GM23338 (cell line): ENCODE data around the gene BNC2. TPM values are rescaled to one million over a fixed set of nuclear protein-coding genes. Genes with fewer than 3 reads are reported as not detected.
A peak's percentile ranks its signal among the peaks of the same experiment; 100 is the strongest.

Experiments
- ATAC-seq: fragments of 200-7000 bp; cut with Tn5 transposase; 3 replicates; pipeline ENCODE4 v1.9.1; 2020
- DNase-seq: peaks from one replicate; pipeline ENCODE4 v3.0.0-alpha.2; 2015; ENCODE audit warnings: low spot score
- H2AFZ ChIP-seq: fragments of 200-600 bp; sonication (generic); 2 replicates; pipeline ENCODE4 v1.8.0; 2016; ENCODE audit warnings: antibody characterized with exemption, mild to moderate bottlenecking, moderate library complexity
- H3F3A ChIP-seq: fragments of 200-600 bp; sonication (generic); replicated peaks from 2 replicates; pipeline ENCODE4 v1.8.0; 2017; ENCODE audit warnings: antibody characterized with exemption, mixed run types, low read depth
- H3K27ac ChIP-seq: fragments of 200-600 bp; sonication (generic); 2 replicates; pipeline ENCODE4 v1.6.1; 2016; ENCODE audit warnings: low read depth
- H3K27me3 ChIP-seq: fragments of 200-600 bp; sonication (generic); 2 replicates; pipeline ENCODE4 v1.8.0; 2016; ENCODE audit warnings: mild to moderate bottlenecking, mixed run types, moderate library complexity; ENCODE audit not compliant: insufficient read depth
- H3K36me3 ChIP-seq: fragments of 200-600 bp; sonication (generic); 2 replicates; pipeline ENCODE4 v1.8.0; 2016; ENCODE audit warnings: mild to moderate bottlenecking; ENCODE audit not compliant: insufficient read depth
- H3K4me1 ChIP-seq: fragments of 200-600 bp; sonication (generic); 2 replicates; pipeline ENCODE4 v1.8.0; 2016; ENCODE audit warnings: mild to moderate bottlenecking, moderate library complexity; ENCODE audit not compliant: insufficient read depth
- H3K4me2 ChIP-seq: fragments of 200-600 bp; sonication (generic); 2 replicates; pipeline ENCODE4 v1.7.1; 2017; ENCODE audit warnings: mixed run types
- H3K4me3 ChIP-seq: fragments of 200-600 bp; sonication (generic); 2 replicates; pipeline ENCODE4 v1.6.1; 2016; ENCODE audit warnings: mixed run types
- H3K79me2 ChIP-seq: fragments of 200-600 bp; sonication (generic); replicated peaks from 2 replicates; pipeline ENCODE4 v1.8.0; 2017; ENCODE audit warnings: mild to moderate bottlenecking; ENCODE audit not compliant: insufficient read depth
- H3K9me2 ChIP-seq: fragments of 200-600 bp; sonication (generic); 2 replicates; pipeline ENCODE4 v1.8.0; 2017; ENCODE audit not compliant: insufficient read depth
- H4K20me1 ChIP-seq: fragments of 200-600 bp; sonication (generic); replicated peaks from 2 replicates; pipeline ENCODE4 v1.8.0; 2017; ENCODE audit warnings: mild to moderate bottlenecking; ENCODE audit not compliant: insufficient read depth
- H3K27ac Mint-ChIP-seq: 2 replicates; pipeline ENCODE4 v1.8.0; 2020; ENCODE audit warnings: inconsistent platforms, mild to moderate bottlenecking, moderate library complexity, mixed read lengths
- H3K27me3 Mint-ChIP-seq: 3 replicates; pipeline ENCODE4 v1.8.0; 2022; ENCODE audit warnings: low read depth, mild to moderate bottlenecking, moderate library complexity, mixed read lengths, inconsistent platforms; ENCODE audit not compliant: insufficient read depth, poor library complexity
- H3K36me3 Mint-ChIP-seq: 3 replicates; pipeline ENCODE4 v1.8.0; 2021; ENCODE audit warnings: low read depth, mild to moderate bottlenecking, inconsistent platforms, moderate library complexity, mixed read lengths
- H3K4me1 Mint-ChIP-seq: 3 replicates; pipeline ENCODE4 v1.8.0; 2020; ENCODE audit warnings: mild to moderate bottlenecking, inconsistent platforms, mixed read lengths
- H3K4me3 Mint-ChIP-seq: 3 replicates; pipeline ENCODE4 v1.8.0; 2021; ENCODE audit warnings: moderate library complexity, mild to moderate bottlenecking, inconsistent platforms, mixed read lengths
- H3K9me3 Mint-ChIP-seq: 3 replicates; pipeline ENCODE4 v1.8.0; 2020; ENCODE audit warnings: moderate library complexity, mild to moderate bottlenecking, inconsistent platforms, mixed read lengths
- CREB1 ChIP-seq: fragments of 250-450 bp; sonication (Bioruptor Pico); IDR thresholded peaks from 2 replicates; pipeline ENCODE4 v1.5.0; 2020; ENCODE audit warnings: low read depth, mild to moderate bottlenecking, moderate library complexity
- ETS1 ChIP-seq: IDR thresholded peaks from 2 replicates; pipeline ENCODE4 v1.6.1; 2016; ENCODE audit warnings: antibody characterized with exemption
- EZH2 ChIP-seq: fragments of 200-600 bp; sonication (generic); IDR thresholded peaks from one replicate; pipeline ENCODE4 v1.8.0; 2017; ENCODE audit warnings: antibody characterized with exemption, mild to moderate bottlenecking, low read depth; ENCODE audit not compliant: unreplicated experiment
- EZH2phosphoT487 ChIP-seq: fragments of 200-600 bp; sonication (generic); IDR thresholded peaks from one replicate; pipeline ENCODE4 v1.8.1; 2018; ENCODE audit warnings: antibody characterized with exemption; ENCODE audit not compliant: unreplicated experiment
- JUNB ChIP-seq: IDR thresholded peaks from one replicate; pipeline ENCODE4 v1.6.1; 2016; ENCODE audit warnings: antibody characterized with exemption; ENCODE audit not compliant: unreplicated experiment
- NANOG ChIP-seq: IDR thresholded peaks from 2 replicates; pipeline ENCODE4 v1.6.1; 2016; ENCODE audit warnings: antibody characterized with exemption, borderline replicate concordance
- POLR2AphosphoS5 ChIP-seq: IDR thresholded peaks from 2 replicates; pipeline ENCODE4 v1.6.1; 2016; ENCODE audit warnings: antibody characterized with exemption, low read depth
- STAT1 ChIP-seq: IDR thresholded peaks from one replicate; pipeline ENCODE4 v1.6.1; 2016; ENCODE audit warnings: antibody characterized with exemption; ENCODE audit not compliant: unreplicated experiment
- ZNF114 ChIP-seq: fragments of 250-450 bp; sonication (Bioruptor Pico); IDR thresholded peaks from 2 replicates; pipeline ENCODE4 v1.5.0; 2020; ENCODE audit warnings: mild to moderate bottlenecking, moderate library complexity
- ZNF331 ChIP-seq: fragments of 250-450 bp; sonication (Bioruptor Pico); IDR thresholded peaks from 2 replicates; pipeline ENCODE4 v1.5.0; 2020; ENCODE audit warnings: low read depth, mild to moderate bottlenecking, moderate library complexity
- polyA plus RNA-seq: library from polyadenylated mRNA; unstranded; fragments of >200 nt; fragmentation: Nextera tagmentation; extraction: Ambion mirVana; gene quantifications from 2 replicates; pipeline ENCODE4 v1.2.1, GENCODE V29; 2016
- total RNA-seq: library from RNA; depleted of rRNA; stranded (reverse); fragments of >200 nt; shearing (Covaris generic); gene quantifications from 2 replicates; pipeline ENCODE4 v1.2.3, GENCODE V29; 2014
- TF ChIP-seq, protein P1 (sequence below): fragments of 250-450 bp; sonication (Bioruptor Pico); IDR thresholded peaks from 2 replicates; pipeline ENCODE4 v1.5.0; 2020; ENCODE audit warnings: mild to moderate bottlenecking, moderate library complexity
- TF ChIP-seq, protein P2 (sequence below): IDR thresholded peaks from one replicate; pipeline ENCODE4 v1.6.1; 2018; ENCODE audit warnings: antibody characterized with exemption; ENCODE audit not compliant: unreplicated experiment
- TF ChIP-seq, protein P3 (sequence below), 2 experiments: fragments of 200-600 bp in 1 of 2; sonication (generic) in 1 of 2; conservative IDR thresholded peaks; 2 replicates each; pipeline versions ENCODE4 v1.5.1 to v1.6.1; 2016 to 2017; ENCODE audit warnings: antibody characterized with exemption in 2 of 2, low read depth in 2 of 2, mild to moderate bottlenecking in 2 of 2, moderate library complexity in 1 of 2

BNC2 gene
- total and polyA plus RNA-seq, 2 experiments from 2014 or later, result 12.7 to 13.2 TPM

DNA sequence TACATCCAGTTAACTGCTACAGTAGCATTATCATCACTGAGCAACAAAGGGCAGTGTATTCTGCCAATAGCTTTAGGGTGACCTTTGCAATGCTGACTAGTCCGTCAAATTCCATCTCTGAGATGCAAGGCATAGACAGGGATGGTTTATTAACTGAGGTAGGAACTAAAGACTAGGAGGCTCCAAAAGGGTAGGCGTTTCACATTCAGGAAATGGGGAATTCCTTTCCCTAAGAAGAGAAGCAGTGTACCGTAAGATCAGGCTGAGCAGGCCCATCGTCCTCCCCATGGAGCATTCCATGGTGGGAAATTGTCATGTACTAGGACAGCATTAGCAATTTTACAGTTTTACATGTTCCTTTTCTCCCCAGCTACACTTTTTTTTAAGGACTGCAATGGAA is 157.7 kb downstream of the BNC2 start:
- H3K4me3 Mint-ChIP-seq, result no peak overlapping the region
- ATAC-seq, result peak; percentile 18
- Histone ChIP-seq H3K79me2 (0 out of 2 replicates have a peak, but pooled peaks cover 3% of the 10 kb centered on the region), H4K20me1 (no peaks in the 10 kb centered on the region), H2AFZ (no peak overlapping the region), H3K36me3 (no peaks in the 10 kb centered on the region), H3K4me2 (peak overlapping the region; percentile 54; the same call in 1 of the 2 replicates), H3F3A (peaks cover 6% of the 10 kb centered on the region), H3K4me1 (peaks cover 82% of the 10 kb centered on the region), H3K27me3 (no peaks in the 10 kb centered on the region), H3K9me2 (no peaks in the 10 kb centered on the region), H3K27ac (peak overlapping the region; percentile 93), H3K4me3 (no peak overlapping the region)
- no peak for DNase-seq
- H3K27ac Mint-ChIP-seq, result peak overlapping the region; percentile 25
- peaks cover 3% of the 10 kb centered on the region for H3K27me3 Mint-ChIP-seq
- no peak for TF ChIP-seq ZNF114 (CRISPR knock-in tag)
- TF ChIP-seq JUNB, result no peak
- TF ChIP-seq EZH2, result no peak
- no peak for TF ChIP-seq CREB1 (CRISPR knock-in tag)
- no peak for TF ChIP-seq POLR2AphosphoS5
- no peak for TF ChIP-seq ETS1
- no peak for TF ChIP-seq ZNF331
- TF ChIP-seq EZH2phosphoT487, result no peak
- TF ChIP-seq, protein P1, sequence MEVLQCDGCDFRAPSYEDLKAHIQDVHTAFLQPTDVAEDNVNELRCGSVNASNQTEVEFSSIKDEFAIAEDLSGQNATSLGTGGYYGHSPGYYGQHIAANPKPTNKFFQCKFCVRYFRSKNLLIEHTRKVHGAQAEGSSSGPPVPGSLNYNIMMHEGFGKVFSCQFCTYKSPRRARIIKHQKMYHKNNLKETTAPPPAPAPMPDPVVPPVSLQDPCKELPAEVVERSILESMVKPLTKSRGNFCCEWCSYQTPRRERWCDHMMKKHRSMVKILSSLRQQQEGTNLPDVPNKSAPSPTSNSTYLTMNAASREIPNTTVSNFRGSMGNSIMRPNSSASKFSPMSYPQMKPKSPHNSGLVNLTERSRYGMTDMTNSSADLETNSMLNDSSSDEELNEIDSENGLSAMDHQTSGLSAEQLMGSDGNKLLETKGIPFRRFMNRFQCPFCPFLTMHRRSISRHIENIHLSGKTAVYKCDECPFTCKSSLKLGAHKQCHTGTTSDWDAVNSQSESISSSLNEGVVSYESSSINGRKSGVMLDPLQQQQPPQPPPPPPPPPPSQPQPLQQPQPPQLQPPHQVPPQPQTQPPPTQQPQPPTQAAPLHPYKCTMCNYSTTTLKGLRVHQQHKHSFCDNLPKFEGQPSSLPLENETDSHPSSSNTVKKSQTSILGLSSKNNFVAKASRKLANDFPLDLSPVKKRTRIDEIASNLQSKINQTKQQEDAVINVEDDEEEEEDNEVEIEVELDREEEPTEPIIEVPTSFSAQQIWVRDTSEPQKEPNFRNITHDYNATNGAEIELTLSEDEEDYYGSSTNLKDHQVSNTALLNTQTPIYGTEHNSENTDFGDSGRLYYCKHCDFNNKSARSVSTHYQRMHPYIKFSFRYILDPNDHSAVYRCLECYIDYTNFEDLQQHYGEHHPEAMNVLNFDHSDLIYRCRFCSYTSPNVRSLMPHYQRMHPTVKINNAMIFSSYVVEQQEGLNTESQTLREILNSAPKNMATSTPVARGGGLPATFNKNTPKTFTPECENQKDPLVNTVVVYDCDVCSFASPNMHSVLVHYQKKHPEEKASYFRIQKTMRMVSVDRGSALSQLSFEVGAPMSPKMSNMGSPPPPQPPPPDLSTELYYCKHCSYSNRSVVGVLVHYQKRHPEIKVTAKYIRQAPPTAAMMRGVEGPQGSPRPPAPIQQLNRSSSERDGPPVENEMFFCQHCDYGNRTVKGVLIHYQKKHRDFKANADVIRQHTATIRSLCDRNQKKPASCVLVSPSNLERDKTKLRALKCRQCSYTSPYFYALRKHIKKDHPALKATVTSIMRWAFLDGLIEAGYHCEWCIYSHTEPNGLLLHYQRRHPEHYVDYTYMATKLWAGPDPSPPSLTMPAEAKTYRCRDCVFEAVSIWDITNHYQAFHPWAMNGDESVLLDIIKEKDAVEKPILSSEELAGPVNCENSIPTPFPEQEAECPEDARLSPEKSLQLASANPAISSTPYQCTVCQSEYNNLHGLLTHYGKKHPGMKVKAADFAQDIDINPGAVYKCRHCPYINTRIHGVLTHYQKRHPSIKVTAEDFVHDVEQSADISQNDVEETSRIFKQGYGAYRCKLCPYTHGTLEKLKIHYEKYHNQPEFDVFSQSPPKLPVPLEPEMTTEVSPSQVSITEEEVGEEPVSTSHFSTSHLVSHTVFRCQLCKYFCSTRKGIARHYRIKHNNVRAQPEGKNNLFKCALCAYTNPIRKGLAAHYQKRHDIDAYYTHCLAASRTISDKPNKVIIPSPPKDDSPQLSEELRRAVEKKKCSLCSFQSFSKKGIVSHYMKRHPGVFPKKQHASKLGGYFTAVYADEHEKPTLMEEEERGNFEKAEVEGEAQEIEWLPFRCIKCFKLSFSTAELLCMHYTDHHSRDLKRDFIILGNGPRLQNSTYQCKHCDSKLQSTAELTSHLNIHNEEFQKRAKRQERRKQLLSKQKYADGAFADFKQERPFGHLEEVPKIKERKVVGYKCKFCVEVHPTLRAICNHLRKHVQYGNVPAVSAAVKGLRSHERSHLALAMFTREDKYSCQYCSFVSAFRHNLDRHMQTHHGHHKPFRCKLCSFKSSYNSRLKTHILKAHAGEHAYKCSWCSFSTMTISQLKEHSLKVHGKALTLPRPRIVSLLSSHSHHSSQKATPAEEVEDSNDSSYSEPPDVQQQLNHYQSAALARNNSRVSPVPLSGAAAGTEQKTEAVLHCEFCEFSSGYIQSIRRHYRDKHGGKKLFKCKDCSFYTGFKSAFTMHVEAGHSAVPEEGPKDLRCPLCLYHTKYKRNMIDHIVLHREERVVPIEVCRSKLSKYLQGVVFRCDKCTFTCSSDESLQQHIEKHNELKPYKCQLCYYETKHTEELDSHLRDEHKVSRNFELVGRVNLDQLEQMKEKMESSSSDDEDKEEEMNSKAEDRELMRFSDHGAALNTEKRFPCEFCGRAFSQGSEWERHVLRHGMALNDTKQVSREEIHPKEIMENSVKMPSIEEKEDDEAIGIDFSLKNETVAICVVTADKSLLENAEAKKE (CRISPR knock-in tag), result no peak
- TF ChIP-seq, protein P2, sequence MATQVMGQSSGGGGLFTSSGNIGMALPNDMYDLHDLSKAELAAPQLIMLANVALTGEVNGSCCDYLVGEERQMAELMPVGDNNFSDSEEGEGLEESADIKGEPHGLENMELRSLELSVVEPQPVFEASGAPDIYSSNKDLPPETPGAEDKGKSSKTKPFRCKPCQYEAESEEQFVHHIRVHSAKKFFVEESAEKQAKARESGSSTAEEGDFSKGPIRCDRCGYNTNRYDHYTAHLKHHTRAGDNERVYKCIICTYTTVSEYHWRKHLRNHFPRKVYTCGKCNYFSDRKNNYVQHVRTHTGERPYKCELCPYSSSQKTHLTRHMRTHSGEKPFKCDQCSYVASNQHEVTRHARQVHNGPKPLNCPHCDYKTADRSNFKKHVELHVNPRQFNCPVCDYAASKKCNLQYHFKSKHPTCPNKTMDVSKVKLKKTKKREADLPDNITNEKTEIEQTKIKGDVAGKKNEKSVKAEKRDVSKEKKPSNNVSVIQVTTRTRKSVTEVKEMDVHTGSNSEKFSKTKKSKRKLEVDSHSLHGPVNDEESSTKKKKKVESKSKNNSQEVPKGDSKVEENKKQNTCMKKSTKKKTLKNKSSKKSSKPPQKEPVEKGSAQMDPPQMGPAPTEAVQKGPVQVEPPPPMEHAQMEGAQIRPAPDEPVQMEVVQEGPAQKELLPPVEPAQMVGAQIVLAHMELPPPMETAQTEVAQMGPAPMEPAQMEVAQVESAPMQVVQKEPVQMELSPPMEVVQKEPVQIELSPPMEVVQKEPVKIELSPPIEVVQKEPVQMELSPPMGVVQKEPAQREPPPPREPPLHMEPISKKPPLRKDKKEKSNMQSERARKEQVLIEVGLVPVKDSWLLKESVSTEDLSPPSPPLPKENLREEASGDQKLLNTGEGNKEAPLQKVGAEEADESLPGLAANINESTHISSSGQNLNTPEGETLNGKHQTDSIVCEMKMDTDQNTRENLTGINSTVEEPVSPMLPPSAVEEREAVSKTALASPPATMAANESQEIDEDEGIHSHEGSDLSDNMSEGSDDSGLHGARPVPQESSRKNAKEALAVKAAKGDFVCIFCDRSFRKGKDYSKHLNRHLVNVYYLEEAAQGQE, result no peak
- TF ChIP-seq NANOG, result no peak
- TF ChIP-seq, protein P3, sequence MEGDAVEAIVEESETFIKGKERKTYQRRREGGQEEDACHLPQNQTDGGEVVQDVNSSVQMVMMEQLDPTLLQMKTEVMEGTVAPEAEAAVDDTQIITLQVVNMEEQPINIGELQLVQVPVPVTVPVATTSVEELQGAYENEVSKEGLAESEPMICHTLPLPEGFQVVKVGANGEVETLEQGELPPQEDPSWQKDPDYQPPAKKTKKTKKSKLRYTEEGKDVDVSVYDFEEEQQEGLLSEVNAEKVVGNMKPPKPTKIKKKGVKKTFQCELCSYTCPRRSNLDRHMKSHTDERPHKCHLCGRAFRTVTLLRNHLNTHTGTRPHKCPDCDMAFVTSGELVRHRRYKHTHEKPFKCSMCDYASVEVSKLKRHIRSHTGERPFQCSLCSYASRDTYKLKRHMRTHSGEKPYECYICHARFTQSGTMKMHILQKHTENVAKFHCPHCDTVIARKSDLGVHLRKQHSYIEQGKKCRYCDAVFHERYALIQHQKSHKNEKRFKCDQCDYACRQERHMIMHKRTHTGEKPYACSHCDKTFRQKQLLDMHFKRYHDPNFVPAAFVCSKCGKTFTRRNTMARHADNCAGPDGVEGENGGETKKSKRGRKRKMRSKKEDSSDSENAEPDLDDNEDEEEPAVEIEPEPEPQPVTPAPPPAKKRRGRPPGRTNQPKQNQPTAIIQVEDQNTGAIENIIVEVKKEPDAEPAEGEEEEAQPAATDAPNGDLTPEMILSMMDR (conservative IDR thresholded peaks at IDR 0.05; ENCODE audit: low read depth in 2 of 2), result no peak
- no peak for TF ChIP-seq STAT1
- H3K9me3 Mint-ChIP-seq, result no peaks in the 10 kb centered on the region; the same call in 2 of the 3 replicates
- H3K4me1 Mint-ChIP-seq, result peaks cover 92% of the 10 kb centered on the region
- H3K36me3 Mint-ChIP-seq, result no peaks in the 10 kb centered on the region
